ENCODE measurements around the gene ABLIM2. TPM values are rescaled to one million over a fixed set of nuclear protein-coding genes. Genes with fewer than 3 reads are reported as not detected.
"Not testable (repeated sequence)": the region's sequence is repeated elsewhere in the genome, so short reads cannot be mapped to it uniquely, and the experiment has no call there.

Gene ABLIM2
- total and polyA plus RNA-seq, 3 donors from 2014 or later = 5.2 to 7.5 (median 6.9) TPM

- intact Hi-C loops (cut with DNase I; ENCODE audit: low total_unique reads) = no loop called here
- TF ChIP-seq POLR2A (IDR thresholded peaks at IDR 0.05) = no peak
- TF ChIP-seq, protein P1, sequence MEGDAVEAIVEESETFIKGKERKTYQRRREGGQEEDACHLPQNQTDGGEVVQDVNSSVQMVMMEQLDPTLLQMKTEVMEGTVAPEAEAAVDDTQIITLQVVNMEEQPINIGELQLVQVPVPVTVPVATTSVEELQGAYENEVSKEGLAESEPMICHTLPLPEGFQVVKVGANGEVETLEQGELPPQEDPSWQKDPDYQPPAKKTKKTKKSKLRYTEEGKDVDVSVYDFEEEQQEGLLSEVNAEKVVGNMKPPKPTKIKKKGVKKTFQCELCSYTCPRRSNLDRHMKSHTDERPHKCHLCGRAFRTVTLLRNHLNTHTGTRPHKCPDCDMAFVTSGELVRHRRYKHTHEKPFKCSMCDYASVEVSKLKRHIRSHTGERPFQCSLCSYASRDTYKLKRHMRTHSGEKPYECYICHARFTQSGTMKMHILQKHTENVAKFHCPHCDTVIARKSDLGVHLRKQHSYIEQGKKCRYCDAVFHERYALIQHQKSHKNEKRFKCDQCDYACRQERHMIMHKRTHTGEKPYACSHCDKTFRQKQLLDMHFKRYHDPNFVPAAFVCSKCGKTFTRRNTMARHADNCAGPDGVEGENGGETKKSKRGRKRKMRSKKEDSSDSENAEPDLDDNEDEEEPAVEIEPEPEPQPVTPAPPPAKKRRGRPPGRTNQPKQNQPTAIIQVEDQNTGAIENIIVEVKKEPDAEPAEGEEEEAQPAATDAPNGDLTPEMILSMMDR (IDR thresholded peaks at IDR 0.05) = no peak
These were observed 17.7 kb downstream of the ABLIM2 start for GRCh38 chr4:8140915-8141314.

DNA sequence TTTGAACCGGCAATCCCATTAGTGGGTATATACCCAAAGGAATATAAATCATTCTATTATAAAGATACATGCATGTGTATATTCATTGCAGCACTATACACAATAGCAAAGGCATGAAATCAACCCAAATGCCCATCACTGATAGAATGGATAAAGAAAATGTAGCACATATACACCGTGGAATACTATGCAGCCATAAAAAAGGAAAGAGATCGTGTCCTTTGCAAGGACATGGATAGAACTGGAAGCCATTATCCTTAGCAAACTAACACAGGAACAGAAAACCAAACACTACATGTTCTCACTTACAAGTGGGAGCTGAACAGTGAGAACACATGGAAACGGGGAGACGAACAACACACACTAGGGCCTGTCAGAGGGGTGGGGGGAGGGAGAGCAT, 18.9 kb downstream of the ABLIM2 start:
- WGBS, 2 donors = 93 to 96% methylated on average over 5 of the region's 5 CpGs

More at GRCh38 chr4:8140915-8141314, 17.7 kb downstream of the ABLIM2 start:
- no peak for DNase-seq
- WGBS, 2 donors = 49 to 71% methylated on average over 5 to 6 of the region's 6 CpGs
- no peaks in the 10 kb centered on the region for H3K36me3 ChIP-seq (ENCODE audit: low read depth, missing control alignments)
- H3K4me3 ChIP-seq = no peak overlapping the region
- no peaks in the 10 kb centered on the region for H3K27me3 ChIP-seq
- H3K4me1 ChIP-seq = peaks cover 44% of the 10 kb centered on the region
- H3K9me3 ChIP-seq = no peaks in the 10 kb centered on the region
- no peak overlapping the region for H3K27ac ChIP-seq

GRCh38 chr4:8136972-8137710, 21.5 kb downstream of the ABLIM2 start:
- H3K9me3 ChIP-seq = no peaks in the 10 kb centered on the region
- H3K36me3 ChIP-seq (ENCODE audit: low read depth, missing control alignments) = no peaks in the 10 kb centered on the region
- intact Hi-C loops (cut with DNase I; ENCODE audit: low total_unique reads) = no loop called here
- H3K27me3 ChIP-seq = no peaks in the 10 kb centered on the region
- 89 to 94% methylated on average over 14 of the region's 19 CpGs for WGBS, 2 donors
- no peak overlapping the region for H3K27ac ChIP-seq
- no peak for DNase-seq
- no peak overlapping the region for H3K4me3 ChIP-seq
- TF ChIP-seq, protein P1 (IDR thresholded peaks at IDR 0.05) = no peak
- no peak for TF ChIP-seq POLR2A (IDR thresholded peaks at IDR 0.05)
- peaks cover 7% of the 10 kb centered on the region for H3K4me1 ChIP-seq

More for the DNA sequence above, 18.9 kb downstream of the ABLIM2 start:
- H3K36me3 ChIP-seq (ENCODE audit: low read depth, missing control alignments); intact Hi-C loops (cut with DNase I; ENCODE audit: low total_unique reads); H3K9me3 ChIP-seq; H3K27ac ChIP-seq; DNase-seq; H3K4me3 ChIP-seq; H3K27me3 ChIP-seq: not testable (repeated sequence)
- peaks cover 33% of the 10 kb centered on the region for H3K4me1 ChIP-seq

DNA sequence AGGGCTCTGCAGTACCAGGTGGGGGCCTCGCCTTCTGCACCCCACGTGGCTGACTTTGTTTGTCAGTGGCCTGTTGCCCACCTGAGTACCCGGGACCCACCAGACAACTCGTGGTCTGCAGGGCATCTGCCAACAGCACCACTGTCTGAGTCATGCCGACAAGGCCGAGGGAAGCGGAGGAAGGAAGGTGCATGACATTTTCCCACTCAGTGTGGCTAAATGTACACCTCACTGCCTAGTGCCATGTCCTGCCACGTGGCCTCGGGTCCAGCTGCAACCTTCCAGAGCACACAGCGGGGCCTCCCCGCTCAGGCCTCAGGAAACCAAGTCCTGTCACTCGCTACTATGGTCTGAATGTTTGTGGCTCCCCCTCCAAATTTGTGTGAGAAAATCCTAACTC, 22.1 kb downstream of the ABLIM2 start:
- Histone ChIP-seq H3K27ac (no peak overlapping the region), H3K36me3 (ENCODE audit: low read depth, missing control alignments) (no peaks in the 10 kb centered on the region), H3K4me3 (no peak overlapping the region), H3K4me1 (peaks cover 1% of the 10 kb centered on the region), H3K27me3 (no peaks in the 10 kb centered on the region), H3K9me3 (no peaks in the 10 kb centered on the region)
- DNase-seq = no peak
- TF ChIP-seq POLR2A (IDR thresholded peaks at IDR 0.05) = no peak
- TF ChIP-seq, protein P1 (IDR thresholded peaks at IDR 0.05) = no peak
- intact Hi-C loops (cut with DNase I; ENCODE audit: low total_unique reads) = no loop called here
- 94 to 97% methylated on average over 9 to 12 of the region's 12 CpGs for WGBS, 2 donors

GRCh38 chr4:8135666-8136065, 22.9 kb downstream of the ABLIM2 start:
- Histone ChIP-seq H3K27ac (no peak overlapping the region), H3K27me3 (no peaks in the 10 kb centered on the region), H3K9me3 (no peaks in the 10 kb centered on the region), H3K4me3 (no peak overlapping the region), H3K36me3 (ENCODE audit: low read depth, missing control alignments) (no peaks in the 10 kb centered on the region), H3K4me1 (no peaks in the 10 kb centered on the region)
- no peak for DNase-seq
- intact Hi-C loops (cut with DNase I; ENCODE audit: low total_unique reads) = no loop called here
- WGBS, 2 donors = 87 to 95% methylated on average over 13 to 15 of the region's 15 CpGs
- TF ChIP-seq POLR2A (IDR thresholded peaks at IDR 0.05) = no peak
- TF ChIP-seq, protein P1 (IDR thresholded peaks at IDR 0.05) = no peak
